NCI-H524 treated with DMSO at 0.1 percent for 48 hours (cell line): ENCODE data around the gene PDE8B.

Experiments used
- DNase-seq: peaks from one replicate; lab custom pipeline; 2025; lab: John Stamatoyannopoulos, UW

PDE8B gene

DNA sequence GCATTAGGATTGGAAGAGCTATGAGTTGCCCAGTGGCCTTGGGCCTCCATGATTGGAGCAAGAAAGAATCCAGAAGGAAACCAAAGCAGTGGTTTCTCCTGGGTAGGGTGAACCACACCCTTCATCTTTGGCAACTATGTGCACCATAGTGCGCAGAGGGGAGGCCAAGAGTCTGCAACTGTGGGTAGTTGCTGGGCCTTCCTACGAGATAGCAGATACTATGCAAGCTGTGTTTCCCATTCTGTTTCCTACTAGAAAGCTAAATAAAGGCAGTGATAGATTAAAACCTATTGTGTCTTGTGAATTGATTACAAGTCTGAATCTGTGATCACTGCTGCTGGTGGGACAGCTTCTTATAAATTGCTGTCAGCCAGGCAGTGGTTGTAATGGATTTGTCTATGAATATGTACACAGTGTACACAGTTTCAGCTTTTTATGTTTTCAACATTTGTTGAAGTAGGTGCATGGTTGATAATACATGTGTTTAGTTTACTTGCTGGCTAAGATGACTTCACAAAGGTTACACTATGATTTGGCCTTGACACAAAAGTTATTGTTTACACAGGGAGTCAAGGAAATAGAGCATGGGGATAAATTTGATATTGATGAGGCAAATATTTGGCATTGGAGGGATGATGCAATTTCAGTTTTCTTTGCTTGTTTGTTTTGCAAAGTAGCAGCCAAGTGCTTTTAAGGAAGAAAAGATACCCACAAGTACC lies 23.7 kb upstream of the PDE8B start:
- DNase-seq: no peak

DNA sequence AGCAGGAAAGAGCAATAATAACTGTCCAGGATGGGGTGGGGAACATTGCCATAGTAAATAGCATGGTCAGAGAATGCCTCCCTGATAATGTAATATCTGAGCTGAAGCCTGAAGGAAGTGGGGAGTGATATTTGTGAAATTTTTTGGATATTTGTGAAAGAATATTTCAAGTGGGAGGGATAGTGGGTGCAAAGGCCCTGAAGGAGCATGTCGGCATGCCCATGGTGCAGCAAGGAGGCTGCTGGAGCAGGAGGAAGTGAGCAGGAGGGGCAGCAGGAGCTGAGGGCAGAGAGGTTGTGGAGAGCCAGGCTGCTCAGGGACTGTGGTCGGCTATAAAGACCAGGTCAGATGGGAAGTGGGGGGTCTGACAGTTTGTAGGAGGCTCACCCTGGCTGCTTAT lies 21.1 kb upstream of the PDE8B start:
- no peak for DNase-seq

DNA sequence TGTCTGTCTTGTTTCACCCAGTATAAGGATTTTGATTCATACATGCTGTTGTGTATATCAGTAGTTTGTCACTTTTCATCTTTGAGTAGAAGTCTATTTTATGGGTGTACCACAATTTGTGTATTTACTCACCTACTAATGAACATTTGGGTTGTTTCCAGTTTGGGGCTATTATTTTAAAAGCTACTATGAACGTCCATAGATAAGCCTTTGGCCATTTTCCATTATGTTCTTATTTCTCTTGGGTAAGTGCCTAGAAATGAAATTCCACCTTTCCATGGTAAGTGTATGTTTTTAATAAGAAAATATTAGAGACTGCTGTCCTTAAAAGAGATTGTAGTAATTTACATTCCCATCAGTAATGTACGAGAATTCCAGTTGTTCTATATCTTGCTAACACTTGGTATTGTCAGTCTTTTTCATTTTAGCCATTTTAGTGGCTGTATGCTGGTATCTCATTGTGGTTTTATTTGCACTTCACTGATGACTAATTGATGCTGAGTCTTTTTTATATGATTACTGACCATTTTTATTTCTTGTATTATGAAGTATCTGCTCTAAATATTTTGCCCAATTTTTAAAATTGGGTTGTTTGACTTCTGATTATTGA lies 17.9 kb upstream of the PDE8B start:
- no peak for DNase-seq

DNA sequence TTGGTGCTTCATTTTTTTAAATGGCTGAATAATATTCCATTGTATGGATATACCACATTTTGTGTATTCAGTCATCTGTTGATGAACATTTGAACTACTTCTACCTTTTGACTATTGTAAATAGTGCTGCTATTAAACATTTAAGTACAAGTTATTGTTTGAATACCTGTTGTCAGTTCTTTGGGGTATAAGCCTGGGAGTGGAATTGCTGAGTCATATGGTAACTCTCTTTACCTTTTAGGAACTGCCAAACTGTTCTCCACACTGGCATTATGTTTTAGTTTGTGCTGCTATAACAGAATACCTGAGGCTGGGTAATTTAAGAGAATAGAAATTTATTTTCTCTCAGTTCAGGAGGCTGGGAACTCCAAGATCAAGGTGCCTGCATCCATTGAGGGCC lies 15.7 kb upstream of the PDE8B start:
- DNase-seq: no peak

DNA sequence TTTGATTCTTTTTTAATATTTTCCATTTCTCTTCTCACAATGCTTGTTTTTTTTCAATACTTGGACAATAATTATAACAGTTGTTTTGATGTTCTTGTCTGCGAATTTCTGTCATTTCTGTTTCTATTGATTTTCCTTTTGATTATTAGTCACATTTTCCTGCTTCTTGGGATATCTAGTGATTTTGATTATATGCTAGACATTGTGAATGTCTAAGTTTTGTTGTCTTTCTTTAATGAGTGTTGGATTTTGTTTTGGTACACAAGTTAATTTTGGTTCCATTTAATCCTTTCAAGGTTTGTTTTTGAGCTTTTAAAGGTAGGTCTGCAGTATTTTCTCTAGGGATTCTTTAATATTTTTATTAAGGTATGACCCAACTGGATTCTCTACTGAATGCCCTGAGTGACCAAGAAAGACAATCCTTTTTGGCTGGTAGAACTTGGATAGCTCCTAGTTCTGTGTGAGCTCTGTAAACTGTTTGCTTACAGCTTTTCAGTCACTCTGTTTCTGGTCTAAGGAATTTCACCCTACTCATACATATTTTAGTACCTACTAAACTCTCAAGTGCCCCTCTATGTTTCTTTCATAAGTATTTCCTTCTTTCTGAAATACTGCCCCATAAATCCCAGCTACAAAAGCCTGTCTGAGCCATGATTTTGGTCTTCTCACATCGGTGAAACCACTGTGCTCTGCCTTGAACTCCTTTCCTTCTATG lies 12.5 kb upstream of the PDE8B start:
- no peak for DNase-seq

DNA sequence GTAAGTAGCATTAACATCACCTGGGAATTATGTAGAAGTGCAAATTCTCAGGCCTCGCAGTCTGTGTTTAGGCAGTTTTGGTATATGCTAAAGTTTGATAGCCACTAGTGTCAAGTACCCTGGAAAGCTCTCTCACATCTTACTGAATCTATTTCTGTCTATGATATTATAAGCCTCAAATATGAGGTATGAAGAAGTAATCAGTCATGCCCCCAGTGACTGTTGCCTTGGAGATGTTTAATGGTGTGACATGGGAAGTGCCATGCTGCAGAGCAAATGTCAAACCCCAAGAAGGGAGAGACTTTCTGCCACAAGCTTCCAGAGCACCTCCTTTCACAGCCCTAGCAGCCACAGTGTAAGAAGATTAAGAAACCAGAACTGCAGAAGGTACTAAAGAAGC lies 9.8 kb upstream of the PDE8B start:
- DNase-seq: no peak

DNA sequence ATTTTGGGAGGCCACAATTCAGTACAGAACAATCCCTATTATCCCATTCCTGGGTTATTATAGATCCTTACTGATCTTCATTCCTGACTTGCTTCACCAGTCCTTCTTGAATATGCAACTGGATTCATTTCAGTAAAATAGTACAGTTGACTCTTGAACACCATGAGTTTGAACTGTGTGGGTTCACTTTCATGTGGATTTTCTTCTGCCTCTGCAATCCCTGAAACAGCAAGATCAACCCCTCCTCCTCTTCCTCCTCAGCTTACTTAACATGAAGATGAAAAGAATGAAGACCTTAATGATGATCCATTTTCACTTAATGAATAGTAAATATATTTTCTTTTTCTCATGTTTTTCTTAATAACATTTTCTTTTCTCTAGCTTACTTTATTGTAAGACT lies 8.3 kb upstream of the PDE8B start:
- no peak for DNase-seq

DNA sequence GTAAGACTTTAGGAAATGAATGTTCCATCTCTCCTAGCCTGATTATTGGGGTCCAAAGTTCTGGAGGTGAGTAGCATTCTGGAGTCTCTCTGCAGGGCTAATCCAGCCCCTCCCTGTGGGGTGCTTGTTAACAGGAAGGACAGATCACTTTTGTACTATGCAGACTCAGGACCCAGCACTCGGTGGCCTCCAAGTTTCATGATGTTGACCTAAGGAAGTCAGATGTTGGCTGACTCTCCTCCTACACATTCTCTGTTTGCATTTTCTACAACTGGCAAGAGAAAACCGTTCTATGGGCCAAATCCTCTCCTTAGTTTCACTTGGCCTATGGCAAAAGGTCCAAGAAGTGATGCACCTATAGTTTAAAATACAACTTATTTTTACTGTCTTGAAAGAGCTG lies 5.5 kb upstream of the PDE8B start:
- no peak for DNase-seq

DNA sequence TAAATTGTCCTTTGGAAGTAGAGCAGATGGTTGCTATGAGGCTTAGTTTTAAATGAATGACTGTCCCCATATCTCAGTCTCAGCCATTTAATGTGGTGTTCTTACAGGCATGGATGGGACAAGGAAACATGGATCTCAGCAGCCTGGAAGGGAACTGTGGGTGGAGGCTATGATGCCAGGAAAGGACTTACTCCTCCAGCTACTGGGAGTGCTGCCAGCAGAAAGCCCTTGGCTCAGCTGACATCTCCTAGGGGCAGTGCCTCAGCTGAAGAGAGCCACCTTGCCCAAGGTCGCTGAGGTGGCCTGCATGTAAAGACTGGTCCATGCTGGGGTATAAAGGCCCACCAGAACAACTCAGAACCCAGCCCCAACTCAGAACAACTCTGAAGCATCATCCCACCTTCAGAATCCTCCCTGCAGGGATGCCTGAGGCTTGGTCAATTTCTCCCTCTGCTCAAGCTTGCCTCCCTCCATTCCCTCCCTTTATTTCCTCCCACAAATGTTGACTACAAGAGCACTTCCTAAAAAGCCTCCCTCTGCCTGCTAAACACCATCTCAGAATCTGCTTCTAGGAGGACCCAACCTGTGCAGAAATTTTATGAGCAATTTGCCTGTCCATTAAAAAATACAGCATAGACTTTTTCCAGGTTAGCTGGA lies 1.8 kb upstream of the PDE8B start:
- DNase-seq: no peak

DNA sequence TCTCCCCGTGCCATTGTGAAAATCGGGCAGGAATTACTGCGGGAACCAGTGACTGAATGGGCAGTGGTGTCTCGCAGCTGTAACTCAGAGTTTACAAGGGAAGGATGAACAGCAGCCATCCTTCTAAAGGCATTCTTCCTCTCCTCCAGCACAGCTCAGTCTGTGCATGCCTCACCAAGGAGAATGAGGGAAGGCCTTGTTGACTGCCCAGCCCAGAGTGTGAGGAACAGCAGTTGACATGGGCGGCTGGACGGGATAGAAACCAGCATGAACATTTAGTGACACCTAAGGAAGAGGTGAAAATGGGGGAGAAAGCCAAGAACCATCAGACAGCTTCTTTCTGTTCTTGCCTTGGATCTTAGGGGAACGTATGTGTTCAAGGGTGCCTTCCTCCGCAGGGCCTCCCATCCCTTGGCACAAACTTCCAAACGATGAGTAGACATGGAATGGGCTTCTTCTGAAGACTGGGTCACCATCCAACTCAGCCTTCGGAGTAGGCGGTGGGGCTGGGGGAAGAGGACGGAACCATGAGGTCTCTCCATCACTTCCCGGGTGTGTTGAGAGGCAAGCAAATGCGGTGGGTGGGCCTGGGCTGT lies 887 bp upstream of the PDE8B start:
- DNase-seq: no peak

DNA sequence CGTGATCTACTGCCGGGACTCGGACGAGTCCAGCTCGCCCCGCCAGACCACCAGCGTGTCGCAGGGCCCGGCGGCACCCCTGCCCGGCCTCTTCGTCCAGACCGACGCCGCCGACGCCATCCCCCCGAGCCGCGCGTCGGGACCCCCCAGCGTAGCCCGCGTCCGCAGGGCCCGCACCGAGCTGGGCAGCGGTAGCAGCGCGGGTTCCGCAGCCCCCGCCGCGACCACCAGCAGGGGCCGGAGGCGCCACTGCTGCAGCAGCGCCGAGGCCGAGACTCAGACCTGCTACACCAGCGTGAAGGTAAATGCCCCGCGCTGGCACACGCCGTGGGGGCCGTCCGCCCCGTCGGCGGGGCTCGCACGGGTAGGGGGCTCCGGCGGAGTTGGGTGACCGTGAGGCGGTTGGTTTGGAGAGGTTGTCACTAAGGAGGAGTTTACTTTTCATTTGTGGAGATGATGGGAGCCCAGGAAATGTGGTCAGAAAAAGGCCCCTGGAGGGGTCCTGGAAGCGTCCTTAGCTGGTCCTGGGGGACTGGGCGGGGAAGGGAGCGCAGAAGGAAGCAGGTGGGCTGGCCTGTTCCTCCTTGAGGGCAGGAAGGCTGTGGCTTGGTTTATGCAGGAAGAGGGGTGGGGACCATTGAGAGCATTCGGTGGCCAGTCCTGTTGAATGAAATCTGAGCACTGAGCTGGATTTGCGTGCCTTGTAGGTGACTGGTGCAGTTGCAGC lies 647 bp downstream of the PDE8B start:
- no peak for DNase-seq

DNA sequence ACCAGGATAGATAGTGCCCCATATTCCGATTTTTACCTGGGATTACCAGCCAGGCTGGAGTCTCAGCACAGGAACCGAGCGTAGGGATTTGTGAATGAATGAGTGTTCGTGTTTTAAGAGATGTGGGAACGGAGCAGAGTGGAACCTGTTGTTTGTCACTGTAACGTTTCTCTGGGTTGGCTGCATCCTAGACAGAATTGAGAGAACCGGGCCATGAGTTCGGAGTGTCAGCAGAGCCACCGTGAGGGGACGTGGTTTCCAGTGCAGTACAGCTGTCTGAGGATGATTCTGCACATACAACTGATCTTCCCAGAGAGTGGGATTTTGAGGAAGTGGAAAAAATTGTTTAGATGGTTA lies 1.2 kb downstream of the PDE8B start:
- DNase-seq: no peak

DNA sequence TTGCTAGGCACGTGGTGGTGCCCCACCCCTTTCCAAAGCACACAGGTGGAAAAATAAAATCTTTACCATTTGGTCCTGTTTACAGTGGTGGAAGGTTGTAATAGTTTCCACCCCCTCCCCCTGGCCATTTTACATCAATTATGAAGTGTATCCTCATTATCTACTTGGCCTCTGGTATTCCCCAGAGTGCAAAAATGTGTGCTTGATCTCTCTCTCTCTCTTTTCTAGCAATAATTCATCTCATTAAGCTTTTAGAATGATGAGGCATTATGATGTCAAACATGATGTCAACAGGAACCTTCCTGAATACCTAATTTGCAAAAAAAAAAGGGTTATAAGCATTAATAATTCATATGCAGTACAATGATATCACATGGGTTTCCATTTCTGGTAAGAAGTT lies 3.1 kb downstream of the PDE8B start:
- no peak for DNase-seq

DNA sequence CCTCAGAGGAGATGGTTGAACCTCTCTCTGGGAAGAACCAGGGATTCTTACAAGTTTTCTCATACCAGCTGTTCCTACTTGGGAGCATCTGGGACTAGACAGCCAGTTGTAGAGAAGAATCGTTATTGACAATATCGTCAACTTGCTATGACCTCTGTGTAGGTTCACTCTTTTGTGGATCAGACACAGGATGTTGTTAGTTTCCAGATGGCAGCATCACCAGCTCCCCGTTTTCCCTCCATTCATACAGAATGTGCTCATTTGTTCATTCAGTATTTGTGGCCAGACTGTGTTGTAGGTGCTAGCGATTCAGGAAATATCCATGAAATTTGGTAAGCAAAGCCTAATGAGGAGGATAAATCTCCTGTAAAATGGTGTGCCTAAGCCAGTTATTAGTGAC lies 3.7 kb downstream of the PDE8B start:
- DNase-seq: no peak

DNA sequence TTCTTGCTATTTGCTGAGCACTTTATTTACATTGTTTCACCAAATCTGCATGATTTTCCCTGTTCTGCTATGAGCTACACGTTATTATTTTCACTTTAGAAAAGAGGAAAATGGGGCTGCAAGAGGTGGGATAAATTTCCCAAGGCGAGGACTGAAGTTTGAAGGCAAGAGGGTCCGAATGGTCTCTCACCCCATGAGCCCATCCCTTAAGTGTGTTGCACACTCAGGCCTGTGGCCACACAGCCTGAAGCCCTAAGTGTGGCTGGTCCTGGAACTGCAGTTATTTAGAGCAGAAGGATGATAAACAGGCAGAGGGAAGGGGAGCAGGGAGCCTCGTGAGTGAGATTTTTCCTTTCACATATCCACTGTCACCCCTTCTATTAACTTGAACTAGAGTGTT lies 7.8 kb downstream of the PDE8B start:
- no peak for DNase-seq

DNA sequence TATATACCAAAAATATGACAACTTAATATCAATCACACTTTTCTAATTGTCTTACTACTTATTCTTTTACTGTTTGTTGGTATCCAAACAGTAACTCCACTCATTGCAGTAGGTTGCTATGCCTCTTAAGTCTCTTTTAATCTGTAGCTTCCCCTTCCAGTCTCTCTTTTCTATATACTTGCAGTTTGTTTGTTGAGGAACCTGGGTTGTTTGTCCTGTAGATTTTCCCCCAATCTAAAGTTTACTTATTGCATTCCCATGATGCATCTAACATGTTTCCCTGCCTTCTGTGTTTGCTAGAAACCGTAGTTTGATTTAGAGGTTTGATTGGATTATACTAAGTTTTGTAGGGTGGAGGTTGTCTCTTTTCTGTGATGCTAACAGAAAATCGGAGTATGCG lies 10.6 kb downstream of the PDE8B start:
- DNase-seq: no peak

DNA sequence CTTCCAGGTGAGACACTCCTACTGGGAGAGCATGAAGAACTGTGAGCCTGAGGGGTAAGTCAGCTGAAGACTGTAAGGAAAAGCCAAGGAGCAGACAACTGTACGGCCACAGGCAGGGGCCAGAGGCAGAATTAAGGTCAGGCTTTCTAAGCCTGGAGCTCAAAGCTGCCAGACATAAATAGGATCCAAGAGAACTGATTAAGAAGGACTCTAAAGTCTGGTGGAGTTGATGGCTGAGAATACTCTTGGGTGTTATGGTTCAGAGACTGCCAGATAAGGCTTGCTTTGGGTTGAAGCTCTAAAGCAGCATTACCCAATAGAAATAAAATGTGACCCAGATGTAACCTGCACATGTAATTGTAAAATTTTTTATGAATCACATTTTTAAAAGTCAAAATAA lies 12.2 kb downstream of the PDE8B start:
- DNase-seq: no peak

DNA sequence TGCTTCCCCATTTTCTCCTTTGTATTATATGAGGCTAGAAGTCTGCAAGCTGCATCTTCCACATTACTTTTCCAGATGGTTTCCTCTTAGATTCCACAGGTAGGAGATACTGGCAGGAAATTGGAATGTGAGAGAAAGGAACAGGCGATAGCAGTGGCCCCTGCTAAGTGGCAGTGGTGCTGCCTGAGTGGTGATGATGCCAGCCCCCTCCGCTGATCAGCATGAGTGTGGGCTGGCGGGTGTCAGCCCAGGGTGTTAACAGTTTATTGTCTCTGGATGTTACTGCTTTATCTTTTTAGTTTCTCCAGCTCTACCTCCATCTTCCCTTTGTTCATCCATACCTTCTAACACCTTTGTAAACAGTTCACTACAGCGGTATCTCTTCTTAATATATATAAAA lies 13.2 kb downstream of the PDE8B start:
- no peak for DNase-seq

DNA sequence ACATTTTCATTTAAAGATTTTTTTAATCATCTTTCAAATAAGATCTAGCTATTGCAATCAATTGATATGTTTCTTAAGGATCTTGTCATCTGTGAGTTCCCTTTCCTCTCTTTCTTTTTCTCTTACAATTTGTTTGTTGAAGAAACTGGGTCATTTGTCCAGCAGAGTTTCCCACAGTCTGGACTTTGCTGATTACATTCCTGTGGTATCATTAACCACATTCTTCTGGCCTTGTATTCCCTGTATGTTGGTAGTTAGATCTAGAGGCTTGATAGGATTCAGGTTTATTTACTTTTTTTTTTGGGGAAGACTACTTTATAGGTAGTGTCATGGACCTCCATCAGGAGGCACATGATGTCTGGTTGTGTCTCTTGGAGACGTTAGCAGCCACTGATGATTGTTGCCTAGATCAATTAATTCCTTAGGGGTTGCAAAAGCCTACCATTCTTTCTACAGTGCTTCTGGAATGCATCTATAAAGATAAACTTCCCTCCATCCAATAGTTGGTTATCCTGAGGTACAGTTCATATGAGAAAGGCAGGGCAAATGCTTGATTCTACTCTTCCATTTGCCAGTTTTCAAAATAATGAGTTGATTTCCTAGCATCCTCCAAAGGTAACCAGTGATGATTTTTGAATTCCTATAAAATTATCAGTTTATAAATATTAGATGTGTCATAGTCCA lies 14.3 kb downstream of the PDE8B start:
- DNase-seq: no peak

DNA sequence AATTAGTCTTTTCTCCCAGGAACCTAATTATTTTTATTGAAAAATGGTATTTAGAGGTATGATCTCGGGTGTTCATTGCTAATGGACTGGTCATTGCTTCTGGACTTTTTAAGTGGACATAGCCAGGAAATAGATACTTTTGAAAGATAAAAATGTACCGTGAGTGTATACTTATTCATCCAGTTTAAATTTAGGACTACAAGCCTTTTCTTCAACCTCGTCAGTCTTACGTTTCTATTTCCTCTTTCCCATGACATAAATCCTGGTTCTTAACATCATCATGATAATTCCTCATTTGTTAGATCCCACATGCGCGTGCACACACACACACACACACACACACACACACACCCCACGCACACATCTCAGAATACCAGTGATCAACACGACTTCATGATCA lies 15.1 kb downstream of the PDE8B start:
- no peak for DNase-seq

DNA sequence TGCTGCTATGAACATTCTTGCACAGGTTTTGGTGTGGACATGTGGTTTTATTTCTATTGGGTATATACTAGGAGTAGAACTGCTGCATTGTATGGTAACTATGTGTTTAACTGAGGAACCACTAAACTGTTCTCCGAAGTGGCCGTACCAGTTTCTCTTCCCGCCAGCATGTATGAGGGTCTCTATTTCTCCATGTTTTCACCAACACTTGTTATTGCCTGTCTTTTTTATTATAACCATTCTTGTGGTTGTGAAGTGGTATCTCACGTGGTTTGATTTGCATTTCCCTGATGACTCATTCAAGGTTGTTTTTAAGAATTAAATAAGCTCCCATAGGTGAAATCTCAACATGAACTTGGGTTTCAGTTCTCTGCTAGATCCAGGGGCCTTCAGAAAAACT lies 19.4 kb downstream of the PDE8B start:
- DNase-seq: no peak
